ENCODE results near the gene PRXL2C. TPM values are rescaled to one million over a fixed set of nuclear protein-coding genes. Genes with fewer than 3 reads are reported as not detected.

Gene PRXL2C
- total RNA-seq, 4 donors from 2014 or later: 20.5 to 44.3 (median 28.7) TPM

- no peak for TF ChIP-seq CTCF (IDR thresholded peaks at IDR 0.05; ENCODE audit: low read depth)
Observed at GRCh38 chr9:96674906-96675538, 19.9 kb upstream of the PRXL2C start.

DNA sequence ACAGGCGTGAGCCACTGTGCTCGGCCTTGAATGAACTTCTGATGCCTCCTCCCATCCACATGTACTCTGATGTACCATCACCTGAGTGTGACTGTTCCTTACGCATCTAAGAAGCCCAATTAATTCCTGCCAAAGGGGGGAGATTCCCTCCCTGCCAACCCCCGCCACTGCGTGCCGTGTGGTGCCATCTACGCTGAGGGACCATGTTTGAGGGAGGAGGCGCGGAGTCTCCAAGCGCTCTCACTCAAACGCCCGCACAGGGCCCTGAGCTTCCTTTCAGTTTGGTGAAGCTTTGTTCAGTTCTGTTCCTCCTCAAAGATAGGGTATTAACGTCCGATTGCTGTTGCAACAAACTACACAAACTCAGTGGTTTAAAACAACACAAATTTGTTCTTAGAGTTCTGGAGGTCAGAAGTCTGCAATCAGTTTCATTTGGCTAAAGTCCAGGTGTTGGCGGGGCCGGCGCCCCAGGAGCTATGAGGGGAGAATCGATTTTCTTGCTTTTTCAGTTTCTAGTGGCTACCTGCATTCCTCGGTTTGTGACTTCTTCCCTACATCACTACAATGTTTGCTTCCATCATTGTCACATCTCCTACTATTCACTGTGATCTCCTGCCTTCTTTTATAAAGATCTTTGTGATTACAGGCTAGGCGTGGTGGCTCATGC lies 13.9 kb upstream of the PRXL2C start:
- no peak for TF ChIP-seq CTCF (IDR thresholded peaks at IDR 0.05; ENCODE audit: low read depth)

GRCh38 chr9:96667363-96667728 lies 12.2 kb upstream of the PRXL2C start:
- TF ChIP-seq CTCF (IDR thresholded peaks at IDR 0.05; ENCODE audit: low read depth): no peak

GRCh38 chr9:96665789-96666188 lies 10.7 kb upstream of the PRXL2C start:
- TF ChIP-seq CTCF (IDR thresholded peaks at IDR 0.05; ENCODE audit: low read depth): no peak

- no peak for TF ChIP-seq CTCF (IDR thresholded peaks at IDR 0.05; ENCODE audit: low read depth)
Observed at GRCh38 chr9:96663506-96664120, 8.5 kb upstream of the PRXL2C start.

DNA sequence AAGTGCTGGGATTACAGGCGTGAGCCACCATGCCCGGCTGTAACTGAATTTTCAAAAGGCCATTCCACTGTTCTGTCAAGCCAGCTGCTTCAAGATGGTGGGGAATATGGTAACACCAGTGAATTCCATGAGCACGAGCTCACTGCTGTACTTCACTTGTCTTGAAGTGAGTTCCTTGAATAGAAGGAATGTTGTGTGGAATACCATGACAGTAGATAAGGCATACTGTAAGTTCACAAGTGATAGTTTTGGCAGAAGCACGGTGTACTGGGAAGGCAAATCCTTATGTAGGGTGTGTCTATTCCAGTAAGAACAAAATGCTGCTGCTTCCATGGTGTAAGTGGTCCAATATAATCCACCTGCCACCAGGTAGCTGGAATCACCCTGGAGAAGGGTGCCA lies 6.6 kb upstream of the PRXL2C start:
- no peak for TF ChIP-seq CTCF (IDR thresholded peaks at IDR 0.05; ENCODE audit: low read depth)

DNA sequence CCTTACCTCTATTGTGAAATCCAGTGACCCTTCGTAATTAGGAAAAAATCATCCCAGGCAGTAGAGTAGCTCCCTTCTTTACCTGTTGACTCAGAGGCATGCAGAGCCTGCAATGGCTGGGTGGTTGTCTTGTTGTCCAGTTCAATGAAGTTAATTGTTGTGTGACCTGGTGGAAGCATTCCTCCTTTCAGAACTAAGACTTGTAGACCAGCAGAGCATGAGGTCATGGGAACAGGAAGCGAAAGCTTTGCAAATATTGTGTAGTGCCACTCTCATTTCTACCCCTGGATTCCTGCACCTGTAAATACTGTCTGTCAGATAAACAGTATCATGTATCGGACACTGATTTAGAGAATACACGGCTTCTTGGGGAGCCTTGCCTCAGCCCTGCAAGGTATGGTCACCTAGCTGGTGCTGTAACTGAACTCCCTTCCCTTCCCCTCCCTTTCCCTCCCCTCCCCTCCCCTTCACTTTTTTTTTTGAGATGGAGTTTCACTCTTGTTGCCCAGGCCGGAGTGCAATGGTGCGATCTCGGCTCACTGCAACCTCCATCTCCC lies 5.7 kb upstream of the PRXL2C start:
- TF ChIP-seq CTCF (IDR thresholded peaks at IDR 0.05; ENCODE audit: low read depth): no peak
